Right hindlimb (tissue), 1 donor: ENCODE measurements around the gene ERMN.

Experiments
- DNase-seq: peaks from one replicate; pipeline ENCODE4 v3.0.0-alpha.2; 2018

ERMN gene

GRCh38 chr2:157327621-157328500 is 2.2 kb upstream of the ERMN start:
- DNase-seq = peak; percentile 67

GRCh38 chr2:157327200-157327599 is 1.6 kb upstream of the ERMN start:
- no peak for DNase-seq

GRCh38 chr2:157326698-157327097 is 1.1 kb upstream of the ERMN start:
- DNase-seq = no peak

- no peak for DNase-seq
Observed at GRCh38 chr2:157324331-157324843, 1.2 kb downstream of the ERMN start.

GRCh38 chr2:157322432-157322831 is 3.2 kb downstream of the ERMN start:
- DNase-seq = no peak

- no peak for DNase-seq
Observed at GRCh38 chr2:157321466-157321865, 4.2 kb downstream of the ERMN start.

GRCh38 chr2:157320409-157320808 is 5.2 kb downstream of the ERMN start:
- DNase-seq = no peak

GRCh38 chr2:157319795-157320194 is 5.8 kb downstream of the ERMN start:
- DNase-seq = no peak

GRCh38 chr2:157318884-157319283 is 6.7 kb downstream of the ERMN start:
- DNase-seq = no peak

GRCh38 chr2:157315901-157316300 is 9.7 kb downstream of the ERMN start:
- DNase-seq = no peak

- DNase-seq = no peak
Observed at GRCh38 chr2:157312866-157313486, 12.6 kb downstream of the ERMN start.

GRCh38 chr2:157311706-157312105 is 13.9 kb downstream of the ERMN start:
- DNase-seq = no peak

- DNase-seq = no peak
Observed at GRCh38 chr2:157309878-157310277, 15.7 kb downstream of the ERMN start.

- DNase-seq = no peak
Observed at GRCh38 chr2:157307021-157307420, 18.6 kb downstream of the ERMN start.

GRCh38 chr2:157305723-157306110 is 19.9 kb downstream of the ERMN start:
- no peak for DNase-seq

- peak; percentile 27 for DNase-seq
Observed at GRCh38 chr2:157304811-157305722, 20.6 kb downstream of the ERMN start.

- DNase-seq = no peak
Observed at GRCh38 chr2:157303612-157304011, 22.0 kb downstream of the ERMN start.

GRCh38 chr2:157302492-157303099 is 23.0 kb downstream of the ERMN start:
- peak; percentile 29 for DNase-seq

- DNase-seq = no peak
Observed at GRCh38 chr2:157301307-157301706, 24.3 kb downstream of the ERMN start.

- DNase-seq = no peak
Observed at GRCh38 chr2:157296958-157297357, 28.7 kb downstream of the ERMN start.

- no peak for DNase-seq
Observed at GRCh38 chr2:157296490-157296889, 29.1 kb downstream of the ERMN start.

GRCh38 chr2:157292853-157293252 is 32.8 kb downstream of the ERMN start:
- DNase-seq = no peak

- DNase-seq = no peak
Observed at GRCh38 chr2:157291018-157291417, 34.6 kb downstream of the ERMN start.
